Tibial artery (tissue), 4 donors: ENCODE results near the gene SRPK2.
"Not testable (repeated sequence)": the region's sequence is repeated elsewhere in the genome, so short reads cannot be mapped to it uniquely, and the experiment has no call there.

Experiments
- DNase-seq, 2 donors: peaks; one replicate each; pipeline ENCODE4 v3.0.0-alpha.2; 2019
- H3K27ac ChIP-seq, 2 donors: fragments of 200-600 bp; sonication (generic) in 1 of 2; 1 replicate in 1 of 2; 2 replicates in 1 of 2; pipeline ENCODE4 v1.5.1; 2018 to 2019; ENCODE audit warnings: mild to moderate bottlenecking in 1 of 2
- H3K27me3 ChIP-seq, 2 donors: fragments of 200-600 bp; sonication (generic) in 1 of 2; one replicate each; pipeline versions ENCODE4 v1.5.1 to v1.6.0; 2016 to 2019
- H3K36me3 ChIP-seq, 3 donors: fragments of 200-600 bp; sonication (generic) in 2 of 3; one replicate each; pipeline ENCODE4 v1.5.1; 2016 to 2019; ENCODE audit warnings: mild to moderate bottlenecking in 2 of 3
- H3K4me1 ChIP-seq, 4 donors: fragments of 200-600 bp; sonication (generic) in 2 of 4; 1 replicate in 3 of 4; 2 replicates in 1 of 4; pipeline ENCODE4 v1.5.1; 2016 to 2019
- H3K4me3 ChIP-seq, 2 donors: fragments of 200-600 bp; sonication (generic) in 1 of 2; 1 replicate in 1 of 2; 2 replicates in 1 of 2; pipeline ENCODE4 v1.5.1; 2018 to 2019; ENCODE audit warnings: mild to moderate bottlenecking in 2 of 2
- H3K9me3 ChIP-seq, 3 donors: fragments of 200-600 bp; sonication (generic) in 1 of 3; one replicate each; pipeline ENCODE4 v1.5.1; 2016 to 2019
- CTCF ChIP-seq, 2 experiments: fragments of 200-600 bp in 1 of 2; fragments of 450-650 bp in 1 of 2; IDR thresholded peaks; one replicate each; pipeline ENCODE4 v1.5.1; 2017 to 2019; ENCODE audit warnings: antibody characterized with exemption in 2 of 2, mild to moderate bottlenecking in 1 of 2, moderate library complexity in 1 of 2
- intact Hi-C: fragments of 100-400 bp; cut with DNase I; formaldehyde crosslinking; loops from one replicate; pipeline ENCODE4 v1.15.0; 2023; ENCODE audit warnings: low total_unique reads

The SRPK2 gene

GRCh38 chr7:105367458-105367857 is 21.3 kb downstream of the SRPK2 start:
- Histone ChIP-seq H3K27me3 (no peaks in the 10 kb centered on the region), H3K4me1 (peaks cover 0 to 3% (median 2%) of the 10 kb centered on the region in 4 donors), H3K36me3 (no peaks in the 10 kb centered on the region), H3K27ac (no peak overlapping the region), H3K4me3 (no peak overlapping the region), H3K9me3 (no peaks in the 10 kb centered on the region)
- intact Hi-C loops = no loop called here
- DNase-seq = no peak
- no peak for TF ChIP-seq CTCF (IDR thresholded peaks at IDR 0.05)

- Histone ChIP-seq H3K4me3 (no peak overlapping the region), H3K4me1 (peaks cover 0 to 3% (median 2%) of the 10 kb centered on the region in 4 donors), H3K27ac (no peak overlapping the region), H3K27me3 (no peaks in the 10 kb centered on the region), H3K36me3 (no peaks in the 10 kb centered on the region), H3K9me3 (no peaks in the 10 kb centered on the region)
- no peak for TF ChIP-seq CTCF (IDR thresholded peaks at IDR 0.05)
- intact Hi-C loops = no loop called here
- no peak for DNase-seq
Observed at GRCh38 chr7:105365541-105366534, 22.9 kb downstream of the SRPK2 start.

GRCh38 chr7:105364684-105365083 is 24.0 kb downstream of the SRPK2 start:
- DNase-seq = no peak
- Histone ChIP-seq H3K27me3 (no peaks in the 10 kb centered on the region), H3K27ac (no peak overlapping the region), H3K9me3 (peaks cover 0 to 4% (median 0%) of the 10 kb centered on the region in 3 donors), H3K4me1 (peaks cover 0 to 3% (median 2%) of the 10 kb centered on the region in 4 donors), H3K36me3 (no peaks in the 10 kb centered on the region), H3K4me3 (no peak overlapping the region)
- no peak for TF ChIP-seq CTCF (IDR thresholded peaks at IDR 0.05)
- intact Hi-C loops = no loop called here

GRCh38 chr7:105363657-105364056 is 25.1 kb downstream of the SRPK2 start:
- intact Hi-C loops, H3K9me3 ChIP-seq, H3K27ac ChIP-seq, H3K27me3 ChIP-seq, DNase-seq, H3K36me3 ChIP-seq, H3K4me1 ChIP-seq, H3K4me3 ChIP-seq: not testable (repeated sequence)

- H3K9me3 ChIP-seq, H3K4me3 ChIP-seq, H3K4me1 ChIP-seq, H3K36me3 ChIP-seq, H3K27ac ChIP-seq, DNase-seq, intact Hi-C loops, H3K27me3 ChIP-seq: not testable (repeated sequence)
Observed at GRCh38 chr7:105362685-105363084, 26.0 kb downstream of the SRPK2 start.

- intact Hi-C loops, H3K9me3 ChIP-seq, H3K27me3 ChIP-seq, DNase-seq, H3K4me1 ChIP-seq, H3K27ac ChIP-seq, H3K4me3 ChIP-seq, H3K36me3 ChIP-seq: not testable (repeated sequence)
Observed at GRCh38 chr7:105361995-105362394, 26.7 kb downstream of the SRPK2 start.

GRCh38 chr7:105360149-105360548 is 28.6 kb downstream of the SRPK2 start:
- H3K4me3 ChIP-seq, H3K9me3 ChIP-seq, H3K27ac ChIP-seq, intact Hi-C loops, H3K4me1 ChIP-seq, H3K27me3 ChIP-seq, H3K36me3 ChIP-seq, DNase-seq: not testable (repeated sequence)
